Measurements from ENCODE around the gene MACF1.

Gene MACF1

GRCh38 chr1:39528082-39528481, 323.6 kb downstream of the MACF1 start:
- Histone ChIP-seq H3K9ac (no peak overlapping the region), H3K4me2 (no peak overlapping the region), H4K20me1 (ENCODE audit: insufficient read depth) (no peaks in the 10 kb centered on the region), H2AFZ (ENCODE audit: low read depth) (no peak overlapping the region), H3K4me3 (IDR thresholded peaks at IDR 0.05; ENCODE audit: insufficient read depth, low read depth, low read length) (no peak overlapping the region), H3K27ac (no peak overlapping the region), H3K4me1 (ENCODE audit: low read depth, poor library complexity, severe bottlenecking) (peaks cover 9% of the 10 kb centered on the region), H3K79me2 (ENCODE audit: insufficient read depth, low read depth) (no peaks in the 10 kb centered on the region), H3K27me3 (ENCODE audit: insufficient read depth, low read depth) (no peaks in the 10 kb centered on the region), H3K36me3 (ENCODE audit: insufficient read depth) (no peaks in the 10 kb centered on the region)
- no peak for TF ChIP-seq CTCF (conservative IDR thresholded peaks at IDR 0.05; ENCODE audit: low read depth, low read length)

- Histone ChIP-seq H3K27ac (no peak overlapping the region), H3K79me2 (ENCODE audit: insufficient read depth, low read depth) (no peaks in the 10 kb centered on the region), H3K36me3 (ENCODE audit: insufficient read depth) (no peaks in the 10 kb centered on the region), H2AFZ (ENCODE audit: low read depth) (no peak overlapping the region), H3K27me3 (ENCODE audit: insufficient read depth, low read depth) (no peaks in the 10 kb centered on the region), H3K4me1 (ENCODE audit: low read depth, poor library complexity, severe bottlenecking) (peaks cover 9% of the 10 kb centered on the region), H3K9ac (no peak overlapping the region), H3K4me3 (IDR thresholded peaks at IDR 0.05; ENCODE audit: insufficient read depth, low read depth, low read length) (no peak overlapping the region), H4K20me1 (ENCODE audit: insufficient read depth) (no peaks in the 10 kb centered on the region), H3K4me2 (no peak overlapping the region)
- TF ChIP-seq CTCF (conservative IDR thresholded peaks at IDR 0.05; ENCODE audit: low read depth, low read length), result no peak
Measured at GRCh38 chr1:39529901-39530535, 325.5 kb downstream of the MACF1 start.

DNA sequence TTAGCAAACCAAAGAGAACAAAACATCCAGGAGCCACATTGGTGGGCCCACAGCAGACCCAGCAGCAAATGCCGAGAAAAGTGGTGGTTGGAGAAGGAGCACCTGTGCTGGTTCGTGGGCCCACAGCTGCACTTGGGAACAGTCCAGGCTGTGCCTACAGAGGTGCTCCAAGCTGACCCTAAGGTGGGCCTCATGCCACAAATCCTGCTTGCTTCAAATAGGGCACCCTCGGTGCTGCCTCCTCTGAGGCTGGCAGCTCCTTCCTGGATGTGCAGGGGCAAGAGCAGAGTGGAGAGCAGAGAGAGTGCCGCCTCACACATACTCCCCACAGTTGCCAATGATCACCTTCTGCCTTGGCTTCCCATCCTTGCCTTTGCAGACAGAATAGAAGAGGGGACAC, 327.0 kb downstream of the MACF1 start:
- no peak overlapping the region for H3K9ac ChIP-seq
- no peaks in the 10 kb centered on the region for H3K4me1 ChIP-seq (ENCODE audit: low read depth, poor library complexity, severe bottlenecking)

GRCh38 chr1:39533442-39533841, 328.9 kb downstream of the MACF1 start:
- Histone ChIP-seq H3K36me3 (ENCODE audit: insufficient read depth) (no peaks in the 10 kb centered on the region), H3K4me1 (ENCODE audit: low read depth, poor library complexity, severe bottlenecking) (no peaks in the 10 kb centered on the region), H3K27ac (no peak overlapping the region), H3K9ac (no peak overlapping the region), H2AFZ (ENCODE audit: low read depth) (no peak overlapping the region), H3K4me3 (IDR thresholded peaks at IDR 0.05; ENCODE audit: insufficient read depth, low read depth, low read length) (no peak overlapping the region), H3K27me3 (ENCODE audit: insufficient read depth, low read depth) (no peaks in the 10 kb centered on the region), H3K4me2 (no peak overlapping the region), H3K79me2 (ENCODE audit: insufficient read depth, low read depth) (no peaks in the 10 kb centered on the region), H4K20me1 (ENCODE audit: insufficient read depth) (no peaks in the 10 kb centered on the region)
- TF ChIP-seq CTCF (conservative IDR thresholded peaks at IDR 0.05; ENCODE audit: low read depth, low read length), result no peak

More for the DNA sequence above, 327.0 kb downstream of the MACF1 start:
- no peak for TF ChIP-seq CTCF (conservative IDR thresholded peaks at IDR 0.05; ENCODE audit: low read depth, low read length)
- Histone ChIP-seq H3K27me3 (ENCODE audit: insufficient read depth, low read depth) (no peaks in the 10 kb centered on the region), H3K27ac (no peak overlapping the region), H3K4me3 (IDR thresholded peaks at IDR 0.05; ENCODE audit: insufficient read depth, low read depth, low read length) (no peak overlapping the region), H3K79me2 (ENCODE audit: insufficient read depth, low read depth) (no peaks in the 10 kb centered on the region), H2AFZ (ENCODE audit: low read depth) (no peak overlapping the region), H3K4me2 (no peak overlapping the region), H4K20me1 (ENCODE audit: insufficient read depth) (no peaks in the 10 kb centered on the region), H3K36me3 (ENCODE audit: insufficient read depth) (no peaks in the 10 kb centered on the region)

Measured in KMS-11 (cell line).